Loucy (cell line): ENCODE data around the gene GALNT9.

ENCODE experiments used
- H2AFZ ChIP-seq: fragments of 200-600 bp; sonication (generic); 2 replicates; pipeline ENCODE4 v1.6.0; 2016; ENCODE audit warnings: antibody characterized with exemption, mild to moderate bottlenecking, low read length, moderate library complexity
- H3F3A ChIP-seq: fragments of 200-600 bp; 2 replicates; pipeline ENCODE4 v1.6.0; 2016; ENCODE audit warnings: antibody characterized with exemption, low read depth, mild to moderate bottlenecking
- H3K27me3 ChIP-seq: fragments of 200-600 bp; sonication (generic); 2 replicates; pipeline ENCODE4 v1.6.1; 2014; ENCODE audit warnings: low read length, mild to moderate bottlenecking; ENCODE audit not compliant: insufficient read depth, poor library complexity, severe bottlenecking
- H3K36me3 ChIP-seq: fragments of 200-600 bp; sonication (generic); 2 replicates; pipeline ENCODE4 v1.6.1; 2016; ENCODE audit warnings: low read length; ENCODE audit not compliant: insufficient read depth
- H3K4me1 ChIP-seq: fragments of 200-600 bp; sonication (generic); 2 replicates; pipeline ENCODE4 v1.5.1; 2014; ENCODE audit warnings: low read length, mild to moderate bottlenecking; ENCODE audit not compliant: insufficient read depth, poor library complexity, severe bottlenecking
- H3K4me2 ChIP-seq: fragments of 200-600 bp; sonication (generic); 2 replicates; pipeline ENCODE4 v1.6.0; 2014; ENCODE audit warnings: antibody characterized with exemption, low read length, low read depth, mild to moderate bottlenecking; ENCODE audit not compliant: poor library complexity, severe bottlenecking
- H3K4me3 ChIP-seq: fragments of 200-600 bp; sonication (generic); 2 replicates; pipeline ENCODE4 v1.5.1; 2014; ENCODE audit warnings: low read length, mild to moderate bottlenecking, mixed read lengths; ENCODE audit not compliant: poor library complexity, severe bottlenecking
- H3K79me2 ChIP-seq: fragments of 200-600 bp; sonication (generic); 2 replicates; pipeline ENCODE4 v1.6.1; 2014; ENCODE audit warnings: low read length; ENCODE audit not compliant: insufficient read depth
- H3K9ac ChIP-seq: fragments of 200-600 bp; sonication (generic); 2 replicates; pipeline ENCODE4 v1.6.0; 2014; ENCODE audit warnings: mild to moderate bottlenecking, low read depth, low read length, moderate library complexity; ENCODE audit not compliant: poor library complexity, severe bottlenecking
- H3K9me2 ChIP-seq: fragments of 200-600 bp; sonication (generic); replicated peaks from 2 replicates; pipeline ENCODE4 v1.6.1; 2016; ENCODE audit warnings: low read depth, low read length, mixed read lengths
- H3K9me3 ChIP-seq: fragments of 200-600 bp; sonication (generic); 2 replicates; pipeline ENCODE4 v1.6.1; 2014; ENCODE audit warnings: mild to moderate bottlenecking, antibody characterized with exemption, low read length, low read depth; ENCODE audit not compliant: insufficient read depth
- H4K20me1 ChIP-seq: fragments of 200-600 bp; sonication (generic); 2 replicates; pipeline ENCODE4 v1.6.0; 2014; ENCODE audit warnings: antibody characterized with exemption, low read length, mild to moderate bottlenecking; ENCODE audit not compliant: insufficient read depth, poor library complexity, severe bottlenecking
- CTCF ChIP-seq: fragments of 200-600 bp; sonication (generic); conservative IDR thresholded peaks from 2 replicates; pipeline ENCODE4 v1.5.1; 2014; ENCODE audit warnings: mild to moderate bottlenecking, antibody characterized with exemption, low read length
- EZH2phosphoT487 ChIP-seq: fragments of 200-600 bp; IDR thresholded peaks from 2 replicates; pipeline ENCODE4 v1.6.1; 2018; ENCODE audit warnings: antibody characterized with exemption, mild to moderate bottlenecking, moderate library complexity, borderline replicate concordance

The GALNT9 gene

GRCh38 chr12:132249689-132250478 is 79.5 kb downstream of the GALNT9 start:
- H2AFZ ChIP-seq, result no peak overlapping the region
- H3K9me3 ChIP-seq, result no peaks in the 10 kb centered on the region
- no peaks in the 10 kb centered on the region for H3K79me2 ChIP-seq
- peaks cover 13% of the 10 kb centered on the region for H3K4me1 ChIP-seq
- H4K20me1 ChIP-seq, result no peaks in the 10 kb centered on the region
- no peak overlapping the region for H3K4me2 ChIP-seq
- TF ChIP-seq EZH2phosphoT487 (no peak), CTCF (no peak)
- H3K9ac ChIP-seq, result no peak overlapping the region
- no peaks in the 10 kb centered on the region for H3K27me3 ChIP-seq
- no peaks in the 10 kb centered on the region for H3K36me3 ChIP-seq
- H3K4me3 ChIP-seq, result no peak overlapping the region
- no peaks in the 10 kb centered on the region for H3K9me2 ChIP-seq
- H3F3A ChIP-seq, result no peaks in the 10 kb centered on the region

GRCh38 chr12:132248453-132249167 is 80.8 kb downstream of the GALNT9 start:
- Histone ChIP-seq H3K9me2 (no peaks in the 10 kb centered on the region), H3K9me3 (no peaks in the 10 kb centered on the region), H3K4me1 (peaks cover 13% of the 10 kb centered on the region), H3K27me3 (no peaks in the 10 kb centered on the region), H3F3A (no peaks in the 10 kb centered on the region), H3K4me2 (peak overlapping the region; percentile 19), H3K36me3 (no peaks in the 10 kb centered on the region), H3K9ac (no peak overlapping the region), H3K4me3 (no peak overlapping the region), H2AFZ (peak overlapping the region; percentile 35; the same call in 1 of the 2 replicates), H4K20me1 (no peaks in the 10 kb centered on the region), H3K79me2 (no peaks in the 10 kb centered on the region)
- no peak for TF ChIP-seq EZH2phosphoT487
- TF ChIP-seq CTCF, result no peak

- TF ChIP-seq CTCF (no peak), EZH2phosphoT487 (no peak)
- no peaks in the 10 kb centered on the region for H3K27me3 ChIP-seq
These were observed 81.5 kb downstream of the GALNT9 start for GRCh38 chr12:132247718-132248452.

More at GRCh38 chr12:132247718-132248452, 81.5 kb downstream of the GALNT9 start:
- Histone ChIP-seq H3K79me2 (no peaks in the 10 kb centered on the region), H3F3A (no peaks in the 10 kb centered on the region), H4K20me1 (no peaks in the 10 kb centered on the region), H3K4me1 (peaks cover 13% of the 10 kb centered on the region), H3K9ac (no peak overlapping the region), H3K36me3 (no peaks in the 10 kb centered on the region), H3K9me2 (no peaks in the 10 kb centered on the region), H3K4me2 (peak overlapping the region; percentile 19), H2AFZ (no peak overlapping the region), H3K4me3 (no peak overlapping the region), H3K9me3 (no peaks in the 10 kb centered on the region)
